ENCODE results near the gene TBCE. TPM values are rescaled to one million over a fixed set of nuclear protein-coding genes. Genes with fewer than 3 reads are reported as not detected.
A peak's percentile ranks its signal among the peaks of the same experiment; 100 is the strongest.

The TBCE gene, protein sequence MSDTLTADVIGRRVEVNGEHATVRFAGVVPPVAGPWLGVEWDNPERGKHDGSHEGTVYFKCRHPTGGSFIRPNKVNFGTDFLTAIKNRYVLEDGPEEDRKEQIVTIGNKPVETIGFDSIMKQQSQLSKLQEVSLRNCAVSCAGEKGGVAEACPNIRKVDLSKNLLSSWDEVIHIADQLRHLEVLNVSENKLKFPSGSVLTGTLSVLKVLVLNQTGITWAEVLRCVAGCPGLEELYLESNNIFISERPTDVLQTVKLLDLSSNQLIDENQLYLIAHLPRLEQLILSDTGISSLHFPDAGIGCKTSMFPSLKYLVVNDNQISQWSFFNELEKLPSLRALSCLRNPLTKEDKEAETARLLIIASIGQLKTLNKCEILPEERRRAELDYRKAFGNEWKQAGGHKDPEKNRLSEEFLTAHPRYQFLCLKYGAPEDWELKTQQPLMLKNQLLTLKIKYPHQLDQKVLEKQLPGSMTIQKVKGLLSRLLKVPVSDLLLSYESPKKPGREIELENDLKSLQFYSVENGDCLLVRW
- total RNA-seq (2013), result 19.8 TPM
- polyA plus RNA-seq (10 to 100 TPM; 15.4 to 19.4 (median 17.6) TPM), polyA minus RNA-seq (6.2 and 8.9 TPM in 2 replicates), total RNA-seq (0 to 4.5 (median 0.88) reads per million in 11 experiments)

DNA sequence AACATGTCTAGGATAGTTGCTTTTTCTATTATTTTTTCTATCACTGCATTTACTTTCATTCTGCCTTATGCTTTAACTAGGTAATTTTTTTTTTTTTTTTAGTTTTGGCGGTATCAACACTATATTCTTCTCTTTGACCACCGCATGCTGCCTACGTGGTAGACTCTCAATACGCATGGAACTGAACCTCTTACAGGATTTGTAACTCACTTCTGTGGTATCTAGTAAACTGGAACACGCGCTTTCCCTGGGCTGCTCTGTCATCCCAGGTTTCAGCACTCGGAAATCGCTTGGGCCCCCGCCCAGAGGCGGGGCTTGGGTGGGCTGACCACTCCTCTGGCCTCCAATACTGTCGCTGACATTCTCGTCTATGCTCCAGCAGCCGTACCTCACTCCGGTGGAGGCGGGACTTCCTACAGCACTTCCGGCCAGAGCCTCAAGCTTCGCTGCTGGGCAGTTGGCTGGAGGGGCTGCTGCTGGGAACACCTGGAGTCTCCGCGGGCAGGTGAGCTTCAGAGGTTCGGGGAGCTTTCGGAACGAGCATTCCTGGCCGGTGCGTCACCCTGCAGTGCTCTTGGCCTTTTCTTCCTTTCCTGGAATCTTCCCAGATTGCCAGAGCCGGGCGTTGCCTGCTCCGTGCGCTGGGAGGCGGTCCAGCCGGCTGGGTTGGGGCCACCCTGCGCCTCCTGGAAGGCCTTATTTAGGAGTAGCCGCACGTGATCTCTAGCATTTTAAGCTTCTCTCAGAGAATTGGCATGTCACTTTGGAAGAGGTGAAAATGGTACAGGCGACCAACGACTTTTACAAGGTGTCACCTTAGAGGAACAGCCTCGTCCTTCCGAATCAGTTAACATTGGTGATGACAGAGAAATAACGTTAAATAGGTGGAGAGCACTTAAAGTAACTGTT, at the start of gene TBCE:
TSS of gene TBCE (plus strand) at position 428 of the 909 bp plus-strand sequence. CDS start 12,623 bp downstream, outside the sequence.
- Histone ChIP-seq H3K27me3 (ENCODE audit: control insufficient read depth in 2 of 2, insufficient read depth in 2 of 2, low read length in 2 of 2) (no peaks in the 10 kb centered on the region), H3K9me3 (replicated peaks in 1 of 2; ENCODE audit: control insufficient read depth in 1 of 2, insufficient read depth in 1 of 2, low read length in 2 of 2) (no peaks in the 10 kb centered on the region), H3K9ac (ENCODE audit: insufficient read depth, low read length, poor library complexity, severe bottlenecking) (peak within 1 kb of the TSS; percentile 68), H3K79me2 (ENCODE audit: insufficient read depth, low read length) (peaks cover 47% of the 10 kb centered on the region), H3K36me3 (replicated peaks in 1 of 2; ENCODE audit: control insufficient read depth in 1 of 2, insufficient read depth in 2 of 2, low read length in 2 of 2) (no peaks in the 10 kb centered on the region), H2AFZ (ENCODE audit: insufficient read depth, low read depth, low read length, poor library complexity, severe bottlenecking) (peak within 1 kb of the TSS; percentile 98), H3K4me3 (replicated peaks in 1 of 3; ENCODE audit: low read depth in 2 of 3, low read length in 3 of 3) (peak within 1 kb of the TSS; percentile 53 to 96 (median 92)), H3K4me2 (replicated peaks; ENCODE audit: extremely low read depth, low read length, poor library complexity, severe bottlenecking) (peak within 1 kb of the TSS; percentile 87), H4K20me1 (ENCODE audit: insufficient read depth, low read length) (no peaks in the 10 kb centered on the region), H3K4me1 (ENCODE audit: control insufficient read depth in 1 of 2, insufficient read depth in 2 of 2, low read length in 2 of 2) (peaks cover 11 to 17% of the 10 kb centered on the region in 2 donors), H3K27ac (ENCODE audit: low read depth in 1 of 2, low read length in 2 of 2) (peak within 1 kb of the TSS; percentile 71 to 83)
- H3K4me3 Mint-ChIP-seq, result peak within 1 kb of the TSS; percentile 95 to 96
- TF ChIP-seq, protein P1, sequence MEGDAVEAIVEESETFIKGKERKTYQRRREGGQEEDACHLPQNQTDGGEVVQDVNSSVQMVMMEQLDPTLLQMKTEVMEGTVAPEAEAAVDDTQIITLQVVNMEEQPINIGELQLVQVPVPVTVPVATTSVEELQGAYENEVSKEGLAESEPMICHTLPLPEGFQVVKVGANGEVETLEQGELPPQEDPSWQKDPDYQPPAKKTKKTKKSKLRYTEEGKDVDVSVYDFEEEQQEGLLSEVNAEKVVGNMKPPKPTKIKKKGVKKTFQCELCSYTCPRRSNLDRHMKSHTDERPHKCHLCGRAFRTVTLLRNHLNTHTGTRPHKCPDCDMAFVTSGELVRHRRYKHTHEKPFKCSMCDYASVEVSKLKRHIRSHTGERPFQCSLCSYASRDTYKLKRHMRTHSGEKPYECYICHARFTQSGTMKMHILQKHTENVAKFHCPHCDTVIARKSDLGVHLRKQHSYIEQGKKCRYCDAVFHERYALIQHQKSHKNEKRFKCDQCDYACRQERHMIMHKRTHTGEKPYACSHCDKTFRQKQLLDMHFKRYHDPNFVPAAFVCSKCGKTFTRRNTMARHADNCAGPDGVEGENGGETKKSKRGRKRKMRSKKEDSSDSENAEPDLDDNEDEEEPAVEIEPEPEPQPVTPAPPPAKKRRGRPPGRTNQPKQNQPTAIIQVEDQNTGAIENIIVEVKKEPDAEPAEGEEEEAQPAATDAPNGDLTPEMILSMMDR (IDR thresholded peaks at IDR 0.05), result no peak
- WGBS (ENCODE audit: insufficient coverage), result 0% methylated on average over 35 of the region's 38 CpGs
- H3K27me3 Mint-ChIP-seq (ENCODE audit: low read depth in 3 of 3), result peaks cover 0 to 3% (median 0%) of the 10 kb centered on the region in 3 donors
- no peaks in the 10 kb centered on the region for H3K9me3 Mint-ChIP-seq
- H3K4me1 Mint-ChIP-seq, result peaks cover 22% of the 10 kb centered on the region
- intact Hi-C loops (cut with micrococcal nuclease), result loop anchor here (2.0 to 5.0 kb wide), 2 partner anchors 38 to 40 kb away; partner anchors contain the start of genes ARID4B (in 2 of the 2) and GGPS1 (in 2 of the 2)
- peaks cover 2 to 14% of the 10 kb centered on the region in 2 donors for H3K36me3 Mint-ChIP-seq
- DNase-seq, result peak; percentile 86 to 96 (median 89)
- H3K27ac Mint-ChIP-seq, result peak within 1 kb of the TSS; percentile 87 to 95 (median 94)

GRCh38 chr1:235319255-235319654, 48.0 kb upstream of the TBCE start:
- TF ChIP-seq, protein P1 (IDR thresholded peaks at IDR 0.05), result no peak
- no peak overlapping the region for H3K4me2 ChIP-seq (replicated peaks; ENCODE audit: extremely low read depth, low read length, poor library complexity, severe bottlenecking)
- peaks cover 100% of the 10 kb centered on the region for H3K79me2 ChIP-seq (ENCODE audit: insufficient read depth, low read length)
- H3K9me3 ChIP-seq (replicated peaks in 1 of 2; ENCODE audit: control insufficient read depth in 1 of 2, insufficient read depth in 1 of 2, low read length in 2 of 2), result no peaks in the 10 kb centered on the region
- H4K20me1 ChIP-seq (ENCODE audit: insufficient read depth, low read length), result peaks cover 100% of the 10 kb centered on the region
- Mint-ChIP-seq H3K27me3 (ENCODE audit: low read depth in 3 of 3) (no peaks in the 10 kb centered on the region), H3K4me1 (peaks cover 23% of the 10 kb centered on the region), H3K36me3 (peaks cover 34 to 44% of the 10 kb centered on the region in 2 donors), H3K27ac (no peak overlapping the region), H3K4me3 (no peak overlapping the region), H3K9me3 (no peaks in the 10 kb centered on the region)
- no peak for DNase-seq
- no peak overlapping the region for H2AFZ ChIP-seq (ENCODE audit: insufficient read depth, low read depth, low read length, poor library complexity, severe bottlenecking)
- H3K27ac ChIP-seq (ENCODE audit: low read depth in 1 of 2, low read length in 2 of 2), result no peak overlapping the region
- intact Hi-C loops (cut with micrococcal nuclease), result no loop called here
- peaks cover 16 to 48% of the 10 kb centered on the region in 2 donors for H3K36me3 ChIP-seq (replicated peaks in 1 of 2; ENCODE audit: control insufficient read depth in 1 of 2, insufficient read depth in 2 of 2, low read length in 2 of 2)
- H3K27me3 ChIP-seq (ENCODE audit: control insufficient read depth in 2 of 2, insufficient read depth in 2 of 2, low read length in 2 of 2), result no peaks in the 10 kb centered on the region
- no peak overlapping the region for H3K4me3 ChIP-seq (replicated peaks in 1 of 3; ENCODE audit: low read depth in 2 of 3, low read length in 3 of 3)
- no peak overlapping the region for H3K9ac ChIP-seq (ENCODE audit: insufficient read depth, low read length, poor library complexity, severe bottlenecking)
- no peaks in the 10 kb centered on the region for H3K4me1 ChIP-seq (ENCODE audit: control insufficient read depth in 1 of 2, insufficient read depth in 2 of 2, low read length in 2 of 2)
- 100% methylated on average over 1 of the region's 2 CpGs for WGBS (ENCODE audit: insufficient coverage)

All from CD14-positive monocyte (primary cell).